Progenitor cell of endocrine pancreas (in vitro differentiated cells): Measurements from ENCODE around the gene POLR1E. TPM values are rescaled to one million over a fixed set of nuclear protein-coding genes. Genes with fewer than 3 reads are reported as not detected.

Experiments used
- DNase-seq: peaks from one replicate; pipeline ENCODE4 v3.0.0; 2021; ENCODE audit warnings: low spot score; ENCODE audit not compliant: unreplicated experiment
- H3K27ac Mint-ChIP-seq: 2 replicates; pipeline ENCODE4 v1.8.0; 2021; ENCODE audit warnings: mild to moderate bottlenecking, moderate library complexity, mixed read lengths
- H3K27me3 Mint-ChIP-seq: 2 replicates; pipeline ENCODE4 v1.8.0; 2021; ENCODE audit warnings: mixed read lengths
- H3K36me3 Mint-ChIP-seq: 2 replicates; pipeline ENCODE4 v1.8.0; 2022; ENCODE audit warnings: mixed read lengths; ENCODE audit not compliant: insufficient read depth
- H3K4me1 Mint-ChIP-seq: 2 replicates; pipeline ENCODE4 v1.8.0; 2021; ENCODE audit warnings: low read depth, mixed read lengths
- H3K4me3 Mint-ChIP-seq: 2 replicates; pipeline ENCODE4 v1.8.0; 2021; ENCODE audit warnings: low read depth, mild to moderate bottlenecking, moderate library complexity, mixed read lengths
- H3K9me3 Mint-ChIP-seq: 2 replicates; pipeline ENCODE4 v1.8.0; 2021; ENCODE audit warnings: low read depth, mixed read lengths
- total RNA-seq: library from RNA; stranded (reverse); gene quantifications from 2 replicates; pipeline ENCODE4 v1.2.1, GENCODE V29; 2021
- TF ChIP-seq, protein P1 (sequence below): fragments of 200-600 bp; sonication (generic); IDR thresholded peaks from one replicate; pipeline ENCODE4 v1.5.0; 2021; ENCODE audit warnings: antibody characterized with exemption, mild to moderate bottlenecking; ENCODE audit not compliant: unreplicated experiment

POLR1E gene
- total RNA-seq, 1 donor from 2014 or later = 22.4 TPM

DNA sequence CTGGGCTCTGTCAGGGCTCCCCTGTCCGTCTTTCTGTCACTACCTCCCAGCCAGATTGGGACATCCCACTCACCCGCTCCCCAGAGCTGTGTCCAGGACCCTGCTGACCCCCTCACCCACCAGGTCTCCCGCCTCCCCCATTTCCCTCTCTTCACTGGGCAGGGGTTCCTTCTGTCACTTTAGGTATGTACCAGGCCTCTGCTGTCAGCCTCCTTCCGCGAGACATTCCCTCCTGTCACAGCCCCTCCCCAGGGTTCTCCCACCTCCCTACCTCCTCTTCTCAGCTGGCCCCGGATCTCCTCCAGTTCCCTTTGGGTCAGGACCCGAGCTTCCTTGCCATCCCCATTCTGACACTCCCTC, 488 bp downstream of the POLR1E start:
- H3K9me3 Mint-ChIP-seq = no peaks in the 10 kb centered on the region
- H3K27ac Mint-ChIP-seq = peak overlapping the region; percentile 40
- peak overlapping the region; percentile 91 for H3K4me3 Mint-ChIP-seq
- DNase-seq = no peak
- TF ChIP-seq, protein P1, sequence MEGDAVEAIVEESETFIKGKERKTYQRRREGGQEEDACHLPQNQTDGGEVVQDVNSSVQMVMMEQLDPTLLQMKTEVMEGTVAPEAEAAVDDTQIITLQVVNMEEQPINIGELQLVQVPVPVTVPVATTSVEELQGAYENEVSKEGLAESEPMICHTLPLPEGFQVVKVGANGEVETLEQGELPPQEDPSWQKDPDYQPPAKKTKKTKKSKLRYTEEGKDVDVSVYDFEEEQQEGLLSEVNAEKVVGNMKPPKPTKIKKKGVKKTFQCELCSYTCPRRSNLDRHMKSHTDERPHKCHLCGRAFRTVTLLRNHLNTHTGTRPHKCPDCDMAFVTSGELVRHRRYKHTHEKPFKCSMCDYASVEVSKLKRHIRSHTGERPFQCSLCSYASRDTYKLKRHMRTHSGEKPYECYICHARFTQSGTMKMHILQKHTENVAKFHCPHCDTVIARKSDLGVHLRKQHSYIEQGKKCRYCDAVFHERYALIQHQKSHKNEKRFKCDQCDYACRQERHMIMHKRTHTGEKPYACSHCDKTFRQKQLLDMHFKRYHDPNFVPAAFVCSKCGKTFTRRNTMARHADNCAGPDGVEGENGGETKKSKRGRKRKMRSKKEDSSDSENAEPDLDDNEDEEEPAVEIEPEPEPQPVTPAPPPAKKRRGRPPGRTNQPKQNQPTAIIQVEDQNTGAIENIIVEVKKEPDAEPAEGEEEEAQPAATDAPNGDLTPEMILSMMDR = no peak
- peaks cover 7% of the 10 kb centered on the region for H3K36me3 Mint-ChIP-seq
- H3K27me3 Mint-ChIP-seq = peaks cover 6% of the 10 kb centered on the region
- H3K4me1 Mint-ChIP-seq = peaks cover 18% of the 10 kb centered on the region

GRCh38 chr9:37486616-37487548, 1.1 kb downstream of the POLR1E start:
- peak overlapping the region; percentile 91 for H3K4me3 Mint-ChIP-seq
- H3K9me3 Mint-ChIP-seq = no peaks in the 10 kb centered on the region
- peaks cover 7% of the 10 kb centered on the region for H3K36me3 Mint-ChIP-seq
- H3K27me3 Mint-ChIP-seq = peaks cover under 1% of the 10 kb centered on the region
- H3K4me1 Mint-ChIP-seq = peaks cover 18% of the 10 kb centered on the region
- TF ChIP-seq, protein P1 = no peak
- peak overlapping the region; percentile 51 for H3K27ac Mint-ChIP-seq
- DNase-seq = no peak

GRCh38 chr9:37491939-37492338, 6.2 kb downstream of the POLR1E start:
- TF ChIP-seq, protein P1 = no peak
- no peak overlapping the region for H3K27ac Mint-ChIP-seq
- H3K4me1 Mint-ChIP-seq = peaks cover 3% of the 10 kb centered on the region
- H3K27me3 Mint-ChIP-seq = no peaks in the 10 kb centered on the region
- peaks cover 19% of the 10 kb centered on the region for H3K36me3 Mint-ChIP-seq
- no peak for DNase-seq
- no peak overlapping the region for H3K4me3 Mint-ChIP-seq
- H3K9me3 Mint-ChIP-seq = no peaks in the 10 kb centered on the region

- H3K4me3 Mint-ChIP-seq = no peak overlapping the region
- TF ChIP-seq, protein P1 = no peak
- H3K27ac Mint-ChIP-seq = no peak overlapping the region
- H3K36me3 Mint-ChIP-seq = peaks cover 17% of the 10 kb centered on the region
- no peaks in the 10 kb centered on the region for H3K9me3 Mint-ChIP-seq
- DNase-seq = no peak
- no peaks in the 10 kb centered on the region for H3K4me1 Mint-ChIP-seq
- no peaks in the 10 kb centered on the region for H3K27me3 Mint-ChIP-seq
Observed at GRCh38 chr9:37495571-37495970, 9.8 kb downstream of the POLR1E start.

DNA sequence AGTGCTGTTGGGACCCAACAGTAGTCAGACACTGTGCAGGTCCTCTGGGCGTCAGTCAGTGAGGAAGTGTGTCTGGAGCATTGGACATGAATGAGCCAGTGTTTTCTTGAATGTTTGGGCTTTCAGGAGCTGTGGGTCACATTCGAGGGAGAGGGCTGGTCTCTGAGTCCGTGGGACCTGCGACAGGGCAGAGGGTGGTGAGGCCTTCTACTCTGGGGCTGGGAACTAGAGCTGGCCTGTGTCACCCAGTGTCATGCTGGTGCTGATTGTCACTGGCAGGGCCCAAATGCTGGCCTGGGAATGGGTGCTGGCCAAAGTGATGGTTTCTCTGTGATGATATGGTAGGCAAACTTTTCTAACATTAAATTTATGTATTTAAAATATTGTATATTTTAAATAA, 10.3 kb downstream of the POLR1E start:
- TF ChIP-seq, protein P1 = no peak
- H3K27me3 Mint-ChIP-seq = no peaks in the 10 kb centered on the region
- H3K27ac Mint-ChIP-seq = no peak overlapping the region
- DNase-seq = no peak
- H3K4me1 Mint-ChIP-seq = no peaks in the 10 kb centered on the region
- H3K4me3 Mint-ChIP-seq = no peak overlapping the region
- no peaks in the 10 kb centered on the region for H3K9me3 Mint-ChIP-seq
- H3K36me3 Mint-ChIP-seq = peaks cover 15% of the 10 kb centered on the region
